ENCODE data around the gene ATP10A. TPM values are rescaled to one million over a fixed set of nuclear protein-coding genes. Genes with fewer than 3 reads are reported as not detected.

ATP10A gene
- polyA plus RNA-seq, 1 experiment = 3.5 TPM

- H3K27me3 ChIP-seq (ENCODE audit: control insufficient read depth, insufficient read depth, low read length) = no peaks in the 10 kb centered on the region
- no peak for DNase-seq (ENCODE audit: low read depth, low spot score)
- ChIA-PET POLR2A (no interaction called here), CTCF (interaction anchor here (1.5 kb wide), 2 partner anchors 12 to 65 kb away, joined by 4 to 5 read pairs; no protein-coding TSS in a partner anchor)
- no peak for TF ChIP-seq CTCF (IDR thresholded peaks at IDR 0.05; ENCODE audit: low read depth, low read length)
- no peak overlapping the region for H3K4me3 ChIP-seq (ENCODE audit: low read depth, low read length)
- no peaks in the 10 kb centered on the region for H3K9me3 ChIP-seq (ENCODE audit: control insufficient read depth, insufficient read depth, low read length)
- H3K27ac ChIP-seq (ENCODE audit: low read depth, low read length) = no peak overlapping the region
These were observed 14.4 kb downstream of the ATP10A start for GRCh38 chr15:25848784-25849156.

GRCh38 chr15:25848325-25848724 lies 14.8 kb downstream of the ATP10A start:
- Histone ChIP-seq H3K9me3 (ENCODE audit: control insufficient read depth, insufficient read depth, low read length) (no peaks in the 10 kb centered on the region), H3K27me3 (ENCODE audit: control insufficient read depth, insufficient read depth, low read length) (no peaks in the 10 kb centered on the region), H3K27ac (ENCODE audit: low read depth, low read length) (no peak overlapping the region), H3K4me3 (ENCODE audit: low read depth, low read length) (no peak overlapping the region)
- POLR2A ChIA-PET = no interaction called here
- no peak for DNase-seq (ENCODE audit: low read depth, low spot score)
- CTCF ChIA-PET = interaction anchor here (1.1 to 1.5 kb wide), 3 partner anchors 12 to 85 kb away, joined by 4 to 5 read pairs (median 4); no protein-coding TSS in a partner anchor
- no peak for TF ChIP-seq CTCF (IDR thresholded peaks at IDR 0.05; ENCODE audit: low read depth, low read length)

- DNase-seq (ENCODE audit: low read depth, low spot score) = no peak
- no peaks in the 10 kb centered on the region for H3K9me3 ChIP-seq (ENCODE audit: control insufficient read depth, insufficient read depth, low read length)
- H3K27ac ChIP-seq (ENCODE audit: low read depth, low read length) = no peak overlapping the region
- no peak for TF ChIP-seq CTCF (IDR thresholded peaks at IDR 0.05; ENCODE audit: low read depth, low read length)
- ChIA-PET POLR2A (no interaction called here), CTCF (interaction anchor here (0.6 to 1.5 kb wide), 4 partner anchors 13 to 153 kb away, joined by 4 to 5 read pairs (median 4); no protein-coding TSS in a partner anchor)
- H3K27me3 ChIP-seq (ENCODE audit: control insufficient read depth, insufficient read depth, low read length) = no peaks in the 10 kb centered on the region
- no peak overlapping the region for H3K4me3 ChIP-seq (ENCODE audit: low read depth, low read length)
These were observed 16.1 kb downstream of the ATP10A start for GRCh38 chr15:25847051-25847450.

- H3K27ac ChIP-seq (ENCODE audit: low read depth, low read length) = no peak overlapping the region
- H3K4me3 ChIP-seq (ENCODE audit: low read depth, low read length) = no peak overlapping the region
- H3K9me3 ChIP-seq (ENCODE audit: control insufficient read depth, insufficient read depth, low read length) = no peaks in the 10 kb centered on the region
- H3K27me3 ChIP-seq (ENCODE audit: control insufficient read depth, insufficient read depth, low read length) = no peaks in the 10 kb centered on the region
- POLR2A ChIA-PET = no interaction called here
- no peak for DNase-seq (ENCODE audit: low read depth, low spot score)
- CTCF ChIA-PET = no interaction called here
- TF ChIP-seq CTCF (IDR thresholded peaks at IDR 0.05; ENCODE audit: low read depth, low read length) = no peak
These were observed 16.8 kb downstream of the ATP10A start for GRCh38 chr15:25846377-25846776.

GRCh38 chr15:25844981-25845680 lies 18.0 kb downstream of the ATP10A start:
- no peaks in the 10 kb centered on the region for H3K27me3 ChIP-seq (ENCODE audit: control insufficient read depth, insufficient read depth, low read length)
- no peak for DNase-seq (ENCODE audit: low read depth, low spot score)
- no peaks in the 10 kb centered on the region for H3K9me3 ChIP-seq (ENCODE audit: control insufficient read depth, insufficient read depth, low read length)
- no peak overlapping the region for H3K4me3 ChIP-seq (ENCODE audit: low read depth, low read length)
- POLR2A ChIA-PET = no interaction called here
- CTCF ChIA-PET = interaction anchor here (0.6 kb wide), 1 partner anchor 28 kb away, joined by 3 read pairs; no protein-coding TSS in a partner anchor
- H3K27ac ChIP-seq (ENCODE audit: low read depth, low read length) = no peak overlapping the region
- TF ChIP-seq CTCF (IDR thresholded peaks at IDR 0.05; ENCODE audit: low read depth, low read length) = no peak

Data from AG04450 (cell line).